ENCODE data around the gene ZNF581. TPM values are rescaled to one million over a fixed set of nuclear protein-coding genes. Genes with fewer than 3 reads are reported as not detected.

ZNF581 gene
- total RNA-seq, 2 donors from 2014 or later, result 47.2 to 48.7 TPM

DNA sequence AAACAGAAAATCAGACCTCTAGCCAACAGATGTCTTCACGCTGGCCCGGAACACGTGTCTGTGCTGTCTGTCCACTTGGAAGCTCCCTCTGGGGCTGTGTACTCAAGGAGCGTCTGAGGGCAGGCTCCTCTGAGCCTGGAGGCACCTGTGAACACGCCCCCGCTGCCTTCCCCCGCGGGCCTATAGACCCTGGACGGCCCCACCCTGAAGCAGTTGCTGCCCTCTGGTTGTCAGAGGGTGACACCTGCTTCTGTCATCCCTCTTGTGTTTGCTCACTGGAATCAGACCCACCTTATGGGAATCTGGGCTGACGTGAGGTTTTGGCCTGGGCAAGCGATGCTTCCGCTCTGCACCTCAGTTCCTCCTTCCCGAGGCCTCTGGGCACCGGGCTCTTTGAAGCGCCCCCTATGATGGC, 50.8 kb downstream of the ZNF581 start:
- H3K4me3 Mint-ChIP-seq, result no peak overlapping the region
- H3K4me1 ChIP-seq (ENCODE audit: control insufficient read depth, insufficient read depth, low read length), result no peaks in the 10 kb centered on the region
- TF ChIP-seq, protein P1, sequence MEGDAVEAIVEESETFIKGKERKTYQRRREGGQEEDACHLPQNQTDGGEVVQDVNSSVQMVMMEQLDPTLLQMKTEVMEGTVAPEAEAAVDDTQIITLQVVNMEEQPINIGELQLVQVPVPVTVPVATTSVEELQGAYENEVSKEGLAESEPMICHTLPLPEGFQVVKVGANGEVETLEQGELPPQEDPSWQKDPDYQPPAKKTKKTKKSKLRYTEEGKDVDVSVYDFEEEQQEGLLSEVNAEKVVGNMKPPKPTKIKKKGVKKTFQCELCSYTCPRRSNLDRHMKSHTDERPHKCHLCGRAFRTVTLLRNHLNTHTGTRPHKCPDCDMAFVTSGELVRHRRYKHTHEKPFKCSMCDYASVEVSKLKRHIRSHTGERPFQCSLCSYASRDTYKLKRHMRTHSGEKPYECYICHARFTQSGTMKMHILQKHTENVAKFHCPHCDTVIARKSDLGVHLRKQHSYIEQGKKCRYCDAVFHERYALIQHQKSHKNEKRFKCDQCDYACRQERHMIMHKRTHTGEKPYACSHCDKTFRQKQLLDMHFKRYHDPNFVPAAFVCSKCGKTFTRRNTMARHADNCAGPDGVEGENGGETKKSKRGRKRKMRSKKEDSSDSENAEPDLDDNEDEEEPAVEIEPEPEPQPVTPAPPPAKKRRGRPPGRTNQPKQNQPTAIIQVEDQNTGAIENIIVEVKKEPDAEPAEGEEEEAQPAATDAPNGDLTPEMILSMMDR (conservative IDR thresholded peaks at IDR 0.05), result no peak
- 94% methylated on average over 15 of the region's 15 CpGs for WGBS, 2 experiments (ENCODE audit: insufficient coverage in 1 of 2, insufficient read length in 1 of 2)
- H3K9ac ChIP-seq (ENCODE audit: extremely low read depth, low read length, poor library complexity, severe bottlenecking), result no peak overlapping the region
- H3K36me3 ChIP-seq (ENCODE audit: control insufficient read depth, insufficient read depth, low read length), result peaks cover 41% of the 10 kb centered on the region
- no peak overlapping the region for H3K27ac ChIP-seq (ENCODE audit: low read depth, low read length)
- H3K27ac Mint-ChIP-seq, result no peak overlapping the region
- no peaks in the 10 kb centered on the region for H3K9me3 Mint-ChIP-seq
- no peaks in the 10 kb centered on the region for H3K9me3 ChIP-seq (ENCODE audit: control insufficient read depth, low read length)
- DNase-seq, result no peak
- H3K4me1 Mint-ChIP-seq, result no peaks in the 10 kb centered on the region
- peaks cover 49% of the 10 kb centered on the region for H3K36me3 Mint-ChIP-seq (ENCODE audit: low read depth)
- H3K27me3 Mint-ChIP-seq (ENCODE audit: insufficient read depth), result no peaks in the 10 kb centered on the region
- no peak overlapping the region for H3K4me3 ChIP-seq (ENCODE audit: low read length)
- H3K27me3 ChIP-seq (ENCODE audit: control insufficient read depth, insufficient read depth, low read length, poor library complexity, severe bottlenecking), result no peaks in the 10 kb centered on the region

GRCh38 chr19:55694656-55695491, 51.4 kb downstream of the ZNF581 start:
- Mint-ChIP-seq H3K4me1 (no peaks in the 10 kb centered on the region), H3K36me3 (ENCODE audit: low read depth) (peaks cover 49% of the 10 kb centered on the region), H3K27me3 (ENCODE audit: insufficient read depth) (no peaks in the 10 kb centered on the region), H3K4me3 (no peak overlapping the region), H3K27ac (no peak overlapping the region), H3K9me3 (no peaks in the 10 kb centered on the region)
- Histone ChIP-seq H3K9me3 (ENCODE audit: control insufficient read depth, low read length) (no peaks in the 10 kb centered on the region), H3K9ac (ENCODE audit: extremely low read depth, low read length, poor library complexity, severe bottlenecking) (no peak overlapping the region), H3K4me3 (ENCODE audit: low read length) (no peak overlapping the region), H3K4me1 (ENCODE audit: control insufficient read depth, insufficient read depth, low read length) (no peaks in the 10 kb centered on the region), H3K27ac (ENCODE audit: low read depth, low read length) (no peak overlapping the region), H3K36me3 (ENCODE audit: control insufficient read depth, insufficient read depth, low read length) (peaks cover 44% of the 10 kb centered on the region), H3K27me3 (ENCODE audit: control insufficient read depth, insufficient read depth, low read length, poor library complexity, severe bottlenecking) (no peaks in the 10 kb centered on the region)
- DNase-seq, result no peak
- WGBS, 2 experiments (ENCODE audit: insufficient coverage in 1 of 2, insufficient read length in 1 of 2), result 96 to 99% methylated on average over 26 to 34 of the region's 37 CpGs
- TF ChIP-seq, protein P1 (conservative IDR thresholded peaks at IDR 0.05), result no peak

Other genes with a start within 250 kb of the ZNF581 start
- 100 to 1,000 TPM; 202 to 246 TPM for gene UBE2S, start 235.9 kb upstream of the ZNF581 start, total RNA-seq
- not detected for gene SHISA7, start 200.3 kb upstream of the ZNF581 start, total RNA-seq
- gene ISOC2, start 182.0 kb upstream of the ZNF581 start, total RNA-seq, result 10 to 100 TPM; 35.9 to 39.2 TPM
- 1 to 10 TPM in 1 of 2 donors, under 1 TPM in 1; 0.62 to 2.3 TPM for gene C19orf85, start 178.9 kb upstream of the ZNF581 start, total RNA-seq
- gene ZNF628, start 167.0 kb upstream of the ZNF581 start, total RNA-seq, result 10 to 100 TPM in 1 of 2 donors, 1 to 10 TPM in 1; 9.9 to 12.6 TPM
- gene NAT14, start 158.5 kb upstream of the ZNF581 start, total RNA-seq, result 10 to 100 TPM; 51.3 to 67.1 TPM
- 1 to 10 TPM; 1.4 to 2.4 TPM for gene SSC5D, start 155.2 kb upstream of the ZNF581 start, total RNA-seq
- gene SBK2, start 106.5 kb upstream of the ZNF581 start, total RNA-seq, result 1 to 10 TPM; 3.3 to 6.6 TPM
- 1 to 10 TPM in 1 of 2 donors, under 1 TPM in 1; 0.48 to 1.4 TPM for gene SBK3, start 98.1 kb upstream of the ZNF581 start, total RNA-seq
- 10 to 100 TPM; 27.5 to 30.7 TPM for gene ZNF579, start 62.8 kb upstream of the ZNF581 start, total RNA-seq
- 10 to 100 TPM; 19.7 to 21.1 TPM for gene FIZ1, start 44.1 kb upstream of the ZNF581 start, total RNA-seq
- gene ZNF524, start 43.4 kb upstream of the ZNF581 start, total RNA-seq, result 1 to 10 TPM; 5.0 to 5.8 TPM
- gene ZNF865, start 38.0 kb upstream of the ZNF581 start, total RNA-seq, result 10 to 100 TPM; 14.5 to 14.9 TPM
- 10 to 100 TPM in 1 of 2 donors, 1 to 10 TPM in 1; 7.2 to 10.7 TPM for gene ZNF784, start 19.1 kb upstream of the ZNF581 start, total RNA-seq
- gene ZNF580, start 2.6 kb upstream of the ZNF581 start, total RNA-seq, result 10 to 100 TPM; 27.3 to 38.6 TPM
- 10 to 100 TPM; 18.0 to 24.9 TPM for gene CCDC106, start 4.6 kb downstream of the ZNF581 start, total RNA-seq
- gene U2AF2, start 11.4 kb downstream of the ZNF581 start, total RNA-seq, result 100 to 1,000 TPM; 264 to 293 TPM
- 100 to 1,000 TPM; 148 to 149 TPM for gene EPN1, start 31.6 kb downstream of the ZNF581 start, total RNA-seq
- not detected for gene NLRP9, start 94.8 kb downstream of the ZNF581 start, total RNA-seq
- not detected for gene RFPL4A, start 115.4 kb downstream of the ZNF581 start, total RNA-seq
- not detected for gene RFPL4AL1, start 125.5 kb downstream of the ZNF581 start, total RNA-seq
- gene NLRP11, start 188.3 kb downstream of the ZNF581 start, total RNA-seq, result not detected
- gene NLRP4, start 192.9 kb downstream of the ZNF581 start, total RNA-seq, result not detected

Measured in endodermal cell (in vitro differentiated cells).